ENCODE results near the gene DSCAM.
"Not testable (repeated sequence)": the region's sequence is repeated elsewhere in the genome, so short reads cannot be mapped to it uniquely, and the experiment has no call there.

Gene DSCAM

GRCh38 chr21:40227096-40227495 is 619.9 kb downstream of the DSCAM start:
- H3K27ac Mint-ChIP-seq, result no peak overlapping the region
- no peaks in the 10 kb centered on the region for H3K4me1 Mint-ChIP-seq (ENCODE audit: low read depth)
- no peak overlapping the region for H3K4me3 Mint-ChIP-seq
- no peaks in the 10 kb centered on the region for H3K9me3 Mint-ChIP-seq
- H3K27me3 Mint-ChIP-seq, result no peaks in the 10 kb centered on the region
- H3K36me3 Mint-ChIP-seq (ENCODE audit: low read depth), result no peaks in the 10 kb centered on the region

GRCh38 chr21:40215941-40216340 is 631.0 kb downstream of the DSCAM start:
- Mint-ChIP-seq H3K4me3 (no peak overlapping the region), H3K27me3 (no peaks in the 10 kb centered on the region), H3K9me3 (no peaks in the 10 kb centered on the region), H3K27ac (no peak overlapping the region), H3K4me1 (ENCODE audit: low read depth) (no peaks in the 10 kb centered on the region), H3K36me3 (ENCODE audit: low read depth) (no peaks in the 10 kb centered on the region)

- Mint-ChIP-seq H3K9me3 (peaks cover 4% of the 10 kb centered on the region), H3K36me3 (ENCODE audit: low read depth) (no peaks in the 10 kb centered on the region), H3K27me3 (no peaks in the 10 kb centered on the region), H3K4me1 (ENCODE audit: low read depth) (no peaks in the 10 kb centered on the region), H3K4me3 (no peak overlapping the region), H3K27ac (no peak overlapping the region)
Observed at GRCh38 chr21:40210251-40210650, 636.7 kb downstream of the DSCAM start.

- H3K4me1 Mint-ChIP-seq (ENCODE audit: low read depth), result no peaks in the 10 kb centered on the region
- H3K4me3 Mint-ChIP-seq, result no peak overlapping the region
- H3K9me3 Mint-ChIP-seq, result peaks cover 4% of the 10 kb centered on the region
- no peak overlapping the region for H3K27ac Mint-ChIP-seq
- H3K36me3 Mint-ChIP-seq (ENCODE audit: low read depth), result no peaks in the 10 kb centered on the region
- no peaks in the 10 kb centered on the region for H3K27me3 Mint-ChIP-seq
Observed at GRCh38 chr21:40208948-40209345, 638.0 kb downstream of the DSCAM start.

- Mint-ChIP-seq H3K4me1 (ENCODE audit: low read depth) (no peaks in the 10 kb centered on the region), H3K9me3 (peaks cover 4% of the 10 kb centered on the region), H3K36me3 (ENCODE audit: low read depth) (no peaks in the 10 kb centered on the region), H3K4me3 (no peak overlapping the region), H3K27me3 (no peaks in the 10 kb centered on the region), H3K27ac (no peak overlapping the region)
Observed at GRCh38 chr21:40208206-40208947, 638.6 kb downstream of the DSCAM start.

GRCh38 chr21:40200946-40201345 is 646.0 kb downstream of the DSCAM start:
- Mint-ChIP-seq H3K27me3 (no peaks in the 10 kb centered on the region), H3K4me1 (ENCODE audit: low read depth) (no peaks in the 10 kb centered on the region), H3K27ac (no peak overlapping the region), H3K9me3 (peaks cover 4% of the 10 kb centered on the region), H3K4me3 (no peak overlapping the region), H3K36me3 (ENCODE audit: low read depth) (no peaks in the 10 kb centered on the region)

GRCh38 chr21:40200126-40200525 is 646.8 kb downstream of the DSCAM start:
- H3K9me3 Mint-ChIP-seq, result peaks cover 4% of the 10 kb centered on the region
- no peaks in the 10 kb centered on the region for H3K36me3 Mint-ChIP-seq (ENCODE audit: low read depth)
- no peaks in the 10 kb centered on the region for H3K27me3 Mint-ChIP-seq
- H3K4me1 Mint-ChIP-seq (ENCODE audit: low read depth), result no peaks in the 10 kb centered on the region
- no peak overlapping the region for H3K27ac Mint-ChIP-seq
- H3K4me3 Mint-ChIP-seq, result no peak overlapping the region

- no peak overlapping the region for H3K27ac Mint-ChIP-seq
- H3K4me3 Mint-ChIP-seq, result no peak overlapping the region
- H3K36me3 Mint-ChIP-seq (ENCODE audit: low read depth), result no peaks in the 10 kb centered on the region
- peaks cover 26% of the 10 kb centered on the region for H3K9me3 Mint-ChIP-seq
- H3K4me1 Mint-ChIP-seq (ENCODE audit: low read depth), result no peaks in the 10 kb centered on the region
- H3K27me3 Mint-ChIP-seq, result no peaks in the 10 kb centered on the region
Observed at GRCh38 chr21:40194185-40194980, 652.6 kb downstream of the DSCAM start.

- Mint-ChIP-seq H3K27ac (no peak overlapping the region), H3K36me3 (ENCODE audit: low read depth) (no peaks in the 10 kb centered on the region), H3K9me3 (peaks cover 22% of the 10 kb centered on the region), H3K4me3 (no peak overlapping the region), H3K27me3 (no peaks in the 10 kb centered on the region), H3K4me1 (ENCODE audit: low read depth) (no peaks in the 10 kb centered on the region)
Observed at GRCh38 chr21:40191616-40192015, 655.3 kb downstream of the DSCAM start.

- Mint-ChIP-seq H3K27me3 (no peaks in the 10 kb centered on the region), H3K9me3 (peaks cover 22% of the 10 kb centered on the region), H3K27ac (no peak overlapping the region), H3K36me3 (ENCODE audit: low read depth) (no peaks in the 10 kb centered on the region), H3K4me3 (no peak overlapping the region), H3K4me1 (ENCODE audit: low read depth) (no peaks in the 10 kb centered on the region)
Observed at GRCh38 chr21:40191196-40191595, 655.8 kb downstream of the DSCAM start.

- no peaks in the 10 kb centered on the region for H3K27me3 Mint-ChIP-seq
- H3K9me3 Mint-ChIP-seq, result peaks cover 22% of the 10 kb centered on the region
- H3K36me3 Mint-ChIP-seq (ENCODE audit: low read depth), result no peaks in the 10 kb centered on the region
- no peak overlapping the region for H3K27ac Mint-ChIP-seq
- H3K4me3 Mint-ChIP-seq, result no peak overlapping the region
- H3K4me1 Mint-ChIP-seq (ENCODE audit: low read depth), result no peaks in the 10 kb centered on the region
Observed at GRCh38 chr21:40187946-40188654, 658.9 kb downstream of the DSCAM start.

- Mint-ChIP-seq H3K4me1 (ENCODE audit: low read depth) (no peaks in the 10 kb centered on the region), H3K9me3 (peaks cover 17% of the 10 kb centered on the region), H3K4me3 (no peak overlapping the region)
Observed at GRCh38 chr21:40187244-40187643, 659.7 kb downstream of the DSCAM start.

GRCh38 chr21:40186045-40186444 is 660.9 kb downstream of the DSCAM start:
- no peak overlapping the region for H3K27ac Mint-ChIP-seq
- no peaks in the 10 kb centered on the region for H3K4me1 Mint-ChIP-seq (ENCODE audit: low read depth)
- H3K27me3 Mint-ChIP-seq, result no peaks in the 10 kb centered on the region
- peaks cover 17% of the 10 kb centered on the region for H3K9me3 Mint-ChIP-seq
- H3K4me3 Mint-ChIP-seq, result no peak overlapping the region
- peaks cover 7% of the 10 kb centered on the region for H3K36me3 Mint-ChIP-seq (ENCODE audit: low read depth)

More at GRCh38 chr21:40187244-40187643, 659.7 kb downstream of the DSCAM start:
- H3K27me3 Mint-ChIP-seq, result no peaks in the 10 kb centered on the region
- no peaks in the 10 kb centered on the region for H3K36me3 Mint-ChIP-seq (ENCODE audit: low read depth)
- no peak overlapping the region for H3K27ac Mint-ChIP-seq

GRCh38 chr21:40185208-40185607 is 661.8 kb downstream of the DSCAM start:
- Mint-ChIP-seq H3K4me3 (no peak overlapping the region), H3K36me3 (ENCODE audit: low read depth) (peaks cover 7% of the 10 kb centered on the region), H3K27me3 (no peaks in the 10 kb centered on the region), H3K27ac (no peak overlapping the region), H3K4me1 (ENCODE audit: low read depth) (no peaks in the 10 kb centered on the region), H3K9me3 (peaks cover 19% of the 10 kb centered on the region)

GRCh38 chr21:40182491-40182890 is 664.5 kb downstream of the DSCAM start:
- H3K4me1 Mint-ChIP-seq (ENCODE audit: low read depth); H3K27ac Mint-ChIP-seq; H3K27me3 Mint-ChIP-seq; H3K36me3 Mint-ChIP-seq (ENCODE audit: low read depth); H3K4me3 Mint-ChIP-seq: not testable (repeated sequence)
- H3K9me3 Mint-ChIP-seq, result peaks cover 13% of the 10 kb centered on the region

Data from stimulated activated naive CD8-positive, alpha-beta T cell treated with anti-CD3 and anti-CD28 coated beads, Interleukin-15, Interleukin-2, amounts not matched to agents 100 ng/mL and 50 ng/mL, for 24 hours (primary cell).